HepG2 (cell line): ENCODE data around the gene PRRT2. TPM values are rescaled to one million over a fixed set of nuclear protein-coding genes. Genes with fewer than 3 reads are reported as not detected.

Source experiments
- ATAC-seq: fragments of 200-7000 bp; cut with Tn5 transposase; 3 replicates; pipeline ENCODE4 v1.9.1; 2020; ENCODE audit warnings: mild to moderate bottlenecking, moderate library complexity
- BruUV-seq: library from RNA; stranded (reverse); fragments of 400-500 nt; replicated peaks from 2 replicates; lab custom pipeline; 2021; lab: Mats Ljungman, UMichigan
- CTCF ChIA-PET: fragments of 300-600 bp; formaldehyde crosslinking; extraction: SDS; loops from one replicate; lab custom pipeline; 2021; ENCODE audit warnings: low total read pairs, inconsistent platforms, low intra/inter-chr PET ratio; lab: Yijun Ruan, JAX
- POLR2A ChIA-PET: fragments of 350-600 bp; sonication (Branson Sonifier 250); formaldehyde crosslinking; loops from one replicate; lab custom pipeline; 2020; ENCODE audit warnings: antibody characterized with exemption, inconsistent platforms; lab: Yijun Ruan, JAX
- DNase-seq: peaks from one replicate; pipeline ENCODE4 v3.0.0-alpha.2; 2015; ENCODE audit warnings: low spot score
- FAIRE-seq: peaks from 3 replicates; lab custom pipeline; 2011; peaks lifted over from hg19 to GRCh38; lab: Jason Lieb, UNC
- H2AFZ ChIP-seq: one replicate; pipeline ENCODE4 v1.6.1; 2011; ENCODE audit warnings: low read length, inconsistent platforms
- H3K27ac ChIP-seq: fragments of 300-600 bp; 3 replicates; pipeline ENCODE4 v1.8.0; 2011; ENCODE audit warnings: mixed run types, mild to moderate bottlenecking, mixed read lengths, low read length, inconsistent platforms; ENCODE audit not compliant: insufficient read depth; ENCODE audit errors: extremely low read length
- H3K27me3 ChIP-seq, 2 experiments: fragments of 200-600 bp in 1 of 2; 2 replicates in 1 of 2; 3 replicates in 1 of 2; pipeline versions ENCODE4 v1.6.0 to v1.8.0; 2011; ENCODE audit warnings: low read length in 2 of 2, mild to moderate bottlenecking in 2 of 2, moderate library complexity in 2 of 2, inconsistent platforms in 1 of 2; ENCODE audit not compliant: insufficient read depth in 2 of 2, control insufficient read depth in 1 of 2
- H3K36me3 ChIP-seq, 2 experiments: fragments of 200-600 bp in 1 of 2; replicated peaks in 1 of 2; 2 replicates in 1 of 2; 3 replicates in 1 of 2; pipeline versions ENCODE4 v1.5.1 to v1.8.0; 2011; ENCODE audit warnings: low read length in 2 of 2, inconsistent platforms in 1 of 2; ENCODE audit not compliant: insufficient read depth in 2 of 2, control insufficient read depth in 1 of 2
- H3K4me1 ChIP-seq: 2 replicates; pipeline ENCODE4 v1.5.1; 2012; ENCODE audit warnings: low read length, inconsistent platforms; ENCODE audit not compliant: insufficient read depth
- H3K4me2 ChIP-seq: 2 replicates; pipeline ENCODE4 v1.6.0; 2011; ENCODE audit warnings: low read depth, low read length, inconsistent platforms
- H3K4me3 ChIP-seq, 3 experiments: fragments of 200-600 bp in 1 of 3; sonication (generic), shearing (Covaris generic) in 1 of 3; replicated peaks in 1 of 3; 2 replicates each; pipeline ENCODE4 v1.5.1; 2011 to 2016; ENCODE audit warnings: low read length in 3 of 3, inconsistent platforms in 2 of 3, low read depth in 2 of 3, mild to moderate bottlenecking in 2 of 3, control low read depth in 1 of 3, mixed read lengths in 1 of 3; ENCODE audit not compliant: insufficient read depth in 1 of 3
- H3K79me2 ChIP-seq: one replicate; pipeline ENCODE4 v1.6.1; 2011; ENCODE audit warnings: low read length, inconsistent platforms; ENCODE audit not compliant: insufficient read depth
- H3K9ac ChIP-seq: 2 replicates; pipeline ENCODE4 v1.6.0; 2011; ENCODE audit warnings: mild to moderate bottlenecking, low read depth, low read length, inconsistent platforms; ENCODE audit not compliant: insufficient read depth
- H3K9me3 ChIP-seq: 2 replicates; pipeline ENCODE4 v1.5.1; 2012; ENCODE audit warnings: mild to moderate bottlenecking, low read length
- H4K20me1 ChIP-seq: 2 replicates; pipeline ENCODE4 v1.6.0; 2011; ENCODE audit warnings: inconsistent platforms, mild to moderate bottlenecking, low read length, moderate library complexity; ENCODE audit not compliant: insufficient read depth
- ADNP ChIP-seq: sonication (generic); formaldehyde crosslinking; IDR thresholded peaks from 2 replicates; pipeline ENCODE4 v1.4.0; 2020; ENCODE audit warnings: missing genetic modification reagents
- GATA4 ChIP-seq: sonication (generic); IDR thresholded peaks from 2 replicates; pipeline ENCODE4 v1.6.1; 2016; ENCODE audit warnings: antibody characterized with exemption, low read depth, borderline replicate concordance
- NFKBIZ ChIP-seq: IDR thresholded peaks from 2 replicates; pipeline ENCODE4 v1.6.1; 2018; ENCODE audit warnings: missing genetic modification reagents, missing compliant biosample characterization
- NONO ChIP-seq, 2 experiments: fragments of 450-650 bp in 1 of 2; sonication (generic) in 1 of 2; formaldehyde crosslinking in 1 of 2; IDR thresholded peaks in 1 of 2; conservative IDR thresholded peaks in 1 of 2; 2 replicates each; pipeline versions ENCODE4 v1.6.1 to v1.8.0; 2017 to 2022; ENCODE audit warnings: mild to moderate bottlenecking in 1 of 2, missing genetic modification reagents in 1 of 2, moderate library complexity in 1 of 2
- PCBP1 ChIP-seq: fragments of 200-400 bp; formaldehyde crosslinking; IDR thresholded peaks from 2 replicates; pipeline ENCODE4 v1.6.1; 2017; ENCODE audit warnings: mild to moderate bottlenecking, low read depth, low read length, borderline replicate concordance
- SAFB2 ChIP-seq: sonication (generic); formaldehyde crosslinking; IDR thresholded peaks from 2 replicates; pipeline ENCODE4 v1.5.1; 2020; ENCODE audit warnings: missing genetic modification reagents, low read depth, mild to moderate bottlenecking, borderline replicate concordance
- ZFY ChIP-seq: sonication (generic); formaldehyde crosslinking; IDR thresholded peaks from 2 replicates; pipeline ENCODE4 v1.4.0; 2020; ENCODE audit warnings: missing genetic modification reagents
- ZNF180 ChIP-seq: sonication (generic); formaldehyde crosslinking; IDR thresholded peaks from 2 replicates; pipeline ENCODE4 v1.4.0; 2020; ENCODE audit warnings: low read depth, missing genetic modification reagents, borderline replicate concordance
- ZNF326 ChIP-seq: sonication (generic); formaldehyde crosslinking; IDR thresholded peaks from 2 replicates; pipeline ENCODE4 v1.4.0; 2020; ENCODE audit warnings: missing genetic modification reagents, borderline replicate concordance
- WGBS: methylation state at CpG from one replicate; pipeline ENCODE4 v1.1.6; 2017; ENCODE audit warnings: low lambda C conversion rate; 5-methylcytosine and 5-hydroxymethylcytosine counted together
- in situ Hi-C: cut with HindIII; loops from 2 replicates; pipeline ENCODE4 v1.10.0; 2017; ENCODE audit warnings: low pct_unique_long_range_greater_than_20kb; ENCODE audit not compliant: extremely low pct_ligation_motif_present
- intact Hi-C: fragments of 100-400 bp; cut with micrococcal nuclease; formaldehyde crosslinking; loops from one replicate; pipeline ENCODE4 v1.10.0; 2022; ENCODE audit not compliant: unreplicated experiment
- polyA plus RNA-seq, 8 experiments: library from polyadenylated mRNA; depleted of rRNA in 3 of 8; stranded (reverse) in 7 of 8; unstranded in 1 of 8; fragments of >200 nt; fragmentation: Illumina TruSeq in 4 of 8; extraction: Trizol in 4 of 8; gene quantifications; 2 replicates each; pipeline versions ENCODE4 v1.2.1 to v1.2.3, GENCODE V29; 2011 to 2016; ENCODE audit warnings: low read depth in 4 of 8, missing spikeins in 1 of 8, mixed read lengths in 1 of 8; ENCODE audit not compliant: insufficient read depth in 1 of 8
- total RNA-seq, 5 experiments: library from RNA; depleted of rRNA; stranded (reverse); fragments of >200 nt; fragmentation: Illumina TruSeq; extraction: Trizol; gene quantifications; 2 replicates each; pipeline ENCODE4 v1.2.3, GENCODE V29; 2016; ENCODE audit warnings: low read depth in 1 of 5
- TF ChIP-seq, protein P1 (sequence below): IDR thresholded peaks from 2 replicates; pipeline ENCODE4 v1.6.1; 2016; ENCODE audit warnings: low read depth, missing genetic modification reagents, missing compliant biosample characterization
- TF ChIP-seq, protein P2 (sequence below): sonication (generic); formaldehyde crosslinking; IDR thresholded peaks from 2 replicates; pipeline ENCODE4 v1.8.0; 2022; ENCODE audit warnings: mild to moderate bottlenecking, missing genetic modification reagents, moderate library complexity

The PRRT2 gene
- total and polyA plus RNA-seq, 2 of the 13 experiments (the other 11 are each of a cell fraction or from before 2014, with no cell fraction given), result 0.51 to 1.1 TPM

DNA sequence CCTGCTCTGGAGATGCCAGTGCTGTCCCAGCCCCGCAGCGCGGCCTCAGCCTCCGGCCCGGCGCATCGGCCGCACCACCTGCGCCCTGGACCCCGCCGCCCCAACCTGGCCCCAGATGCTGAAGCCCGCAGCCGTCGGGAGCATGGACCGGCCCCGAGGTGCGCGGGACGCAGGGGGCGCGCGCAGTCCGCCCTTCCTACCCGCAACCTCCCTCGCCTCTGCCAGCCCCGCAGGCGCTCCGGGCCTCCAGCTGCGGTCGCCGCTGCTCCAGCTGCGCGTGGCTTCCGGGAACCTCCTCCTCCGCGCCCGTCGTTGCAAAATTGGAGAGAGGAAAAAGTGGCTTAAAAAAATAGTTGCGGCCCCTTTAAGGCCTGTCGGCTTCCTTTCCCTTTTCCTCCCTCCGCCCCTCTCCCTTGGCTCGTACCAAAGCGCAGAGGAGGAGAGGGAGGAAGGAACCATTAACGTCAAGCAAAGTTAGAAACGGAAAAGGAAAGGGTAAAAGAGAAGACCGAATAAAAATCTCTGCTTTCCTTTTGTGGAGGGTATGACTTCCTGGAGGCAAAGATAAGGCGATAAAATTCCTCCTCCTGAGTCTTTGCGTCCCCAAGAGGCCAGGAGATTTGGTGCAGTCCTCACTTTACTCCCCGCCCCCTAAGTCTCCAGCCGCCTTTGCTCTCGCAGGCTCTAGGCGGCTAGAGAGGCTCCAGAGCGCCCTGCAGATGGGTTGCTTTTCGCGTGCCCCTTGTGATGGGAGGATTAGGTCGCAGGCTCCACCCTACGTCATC lies 51.1 kb downstream of the PRRT2 start, which contains the start of gene CDIPT:
CDIPT (minus strand) TSS at position 343 of the 785 bp plus-strand sequence. CDS start 369 bp downstream, outside the sequence.
- CTCF ChIA-PET, result interaction anchor here (0.7 to 0.9 kb wide), 2 partner anchors 142 to 161 kb away, joined by 3 read pairs; no protein-coding TSS in a partner anchor
- Histone ChIP-seq H3K79me2 (peaks cover 13% of the 10 kb centered on the region), H3K4me2 (peak within 1 kb of the TSS; percentile 91), H2AFZ (peak within 1 kb of the TSS; percentile 95), H3K4me1 (peaks cover 37% of the 10 kb centered on the region), H3K9ac (peak within 1 kb of the TSS; percentile 93), H3K36me3 (peaks cover 6 to 13% of the 10 kb centered on the region in 2 experiments; a peak in 4 of 5 replicates), H3K27ac (peak within 1 kb of the TSS; percentile 97), H3K27me3 (no peaks in the 10 kb centered on the region; a peak in 1 of 5 replicates), H3K9me3 (no peaks in the 10 kb centered on the region), H4K20me1 (no peaks in the 10 kb centered on the region; the same call in 1 of the 2 replicates), H3K4me3 (peak within 1 kb of the TSS; percentile 85 to 95 (median 88))
- FAIRE-seq (peak; percentile 95), ATAC-seq (peak; percentile 94), DNase-seq (peak; percentile 97)
- POLR2A ChIA-PET, result interaction anchor here (0.8 to 4.1 kb wide), 17 partner anchors 8 to 202 kb away, joined by 3 to 29 read pairs (median 7); partner anchors contain the start of genes ALDOA, ASPHD1, KCTD13 and MVP
- intact Hi-C loops (loop anchor here (1.0 to 5.0 kb wide), 4 partner anchors 30 to 99 kb away; partner anchors contain the start of genes ASPHD1 and TMEM219), in situ Hi-C loops (loop anchor here (10.0 kb wide), 1 partner anchor 142 kb away; no protein-coding TSS in a partner anchor)
- BruUV-seq, result TSS peak; percentile 77
- 0% methylated on average over 30 of the region's 57 CpGs for WGBS
- TF ChIP-seq PCBP1 (0 out of 2 replicates have a peak, but pooled peaks have one; percentile 93), NONO (IDR thresholded peaks at IDR 0.05) (peak; percentile 99), NONO (CRISPR knock-in tag; conservative IDR thresholded peaks at IDR 0.05) (peak; percentile 89), ZNF326 (CRISPR knock-in tag) (no peak), NFKBIZ (CRISPR knock-in tag) (no peak), ZNF180 (no peak), SAFB2 (peak; percentile 80), ADNP (no peak), GATA4 (no peak), ZFY (CRISPR knock-in tag) (peak; percentile 92)
- TF ChIP-seq, protein P1, sequence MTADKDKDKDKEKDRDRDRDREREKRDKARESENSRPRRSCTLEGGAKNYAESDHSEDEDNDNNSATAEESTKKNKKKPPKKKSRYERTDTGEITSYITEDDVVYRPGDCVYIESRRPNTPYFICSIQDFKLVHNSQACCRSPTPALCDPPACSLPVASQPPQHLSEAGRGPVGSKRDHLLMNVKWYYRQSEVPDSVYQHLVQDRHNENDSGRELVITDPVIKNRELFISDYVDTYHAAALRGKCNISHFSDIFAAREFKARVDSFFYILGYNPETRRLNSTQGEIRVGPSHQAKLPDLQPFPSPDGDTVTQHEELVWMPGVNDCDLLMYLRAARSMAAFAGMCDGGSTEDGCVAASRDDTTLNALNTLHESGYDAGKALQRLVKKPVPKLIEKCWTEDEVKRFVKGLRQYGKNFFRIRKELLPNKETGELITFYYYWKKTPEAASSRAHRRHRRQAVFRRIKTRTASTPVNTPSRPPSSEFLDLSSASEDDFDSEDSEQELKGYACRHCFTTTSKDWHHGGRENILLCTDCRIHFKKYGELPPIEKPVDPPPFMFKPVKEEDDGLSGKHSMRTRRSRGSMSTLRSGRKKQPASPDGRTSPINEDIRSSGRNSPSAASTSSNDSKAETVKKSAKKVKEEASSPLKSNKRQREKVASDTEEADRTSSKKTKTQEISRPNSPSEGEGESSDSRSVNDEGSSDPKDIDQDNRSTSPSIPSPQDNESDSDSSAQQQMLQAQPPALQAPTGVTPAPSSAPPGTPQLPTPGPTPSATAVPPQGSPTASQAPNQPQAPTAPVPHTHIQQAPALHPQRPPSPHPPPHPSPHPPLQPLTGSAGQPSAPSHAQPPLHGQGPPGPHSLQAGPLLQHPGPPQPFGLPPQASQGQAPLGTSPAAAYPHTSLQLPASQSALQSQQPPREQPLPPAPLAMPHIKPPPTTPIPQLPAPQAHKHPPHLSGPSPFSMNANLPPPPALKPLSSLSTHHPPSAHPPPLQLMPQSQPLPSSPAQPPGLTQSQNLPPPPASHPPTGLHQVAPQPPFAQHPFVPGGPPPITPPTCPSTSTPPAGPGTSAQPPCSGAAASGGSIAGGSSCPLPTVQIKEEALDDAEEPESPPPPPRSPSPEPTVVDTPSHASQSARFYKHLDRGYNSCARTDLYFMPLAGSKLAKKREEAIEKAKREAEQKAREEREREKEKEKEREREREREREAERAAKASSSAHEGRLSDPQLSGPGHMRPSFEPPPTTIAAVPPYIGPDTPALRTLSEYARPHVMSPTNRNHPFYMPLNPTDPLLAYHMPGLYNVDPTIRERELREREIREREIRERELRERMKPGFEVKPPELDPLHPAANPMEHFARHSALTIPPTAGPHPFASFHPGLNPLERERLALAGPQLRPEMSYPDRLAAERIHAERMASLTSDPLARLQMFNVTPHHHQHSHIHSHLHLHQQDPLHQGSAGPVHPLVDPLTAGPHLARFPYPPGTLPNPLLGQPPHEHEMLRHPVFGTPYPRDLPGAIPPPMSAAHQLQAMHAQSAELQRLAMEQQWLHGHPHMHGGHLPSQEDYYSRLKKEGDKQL, result no peak
- TF ChIP-seq, protein P2, sequence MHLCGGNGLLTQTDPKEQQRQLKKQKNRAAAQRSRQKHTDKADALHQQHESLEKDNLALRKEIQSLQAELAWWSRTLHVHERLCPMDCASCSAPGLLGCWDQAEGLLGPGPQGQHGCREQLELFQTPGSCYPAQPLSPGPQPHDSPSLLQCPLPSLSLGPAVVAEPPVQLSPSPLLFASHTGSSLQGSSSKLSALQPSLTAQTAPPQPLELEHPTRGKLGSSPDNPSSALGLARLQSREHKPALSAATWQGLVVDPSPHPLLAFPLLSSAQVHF (CRISPR knock-in tag), result no peak
